ENCODE data around the gene ZNF226.
A peak's percentile ranks its signal among the peaks of the same experiment; 100 is the strongest.
"Not testable (repeated sequence)": the region's sequence is repeated elsewhere in the genome, so short reads cannot be mapped to it uniquely, and the experiment has no call there.

Gene ZNF226

GRCh38 chr19:44164673-44165512 is at the start of gene ZNF226:
Gene ZNF226, plus strand, starts transcription at chr19:44165100. Its CDS starts 4,981 bp downstream, at chr19:44170081.
- peak; percentile 100 for DNase-seq (ENCODE audit: low spot score)

GRCh38 chr19:44121162-44121561 is 43.7 kb upstream of the ZNF226 start:
- DNase-seq (ENCODE audit: low spot score), result not testable (repeated sequence)

GRCh38 chr19:44131955-44132354 is 32.9 kb upstream of the ZNF226 start:
- DNase-seq (ENCODE audit: low spot score), result no peak

- peak; percentile 90 for DNase-seq (ENCODE audit: low spot score)
Observed at GRCh38 chr19:44141191-44142058, 23.5 kb upstream of the ZNF226 start, which contains the start of gene ZNF234. Gene ZNF234, plus strand, starts transcription at chr19:44141554. Its CDS starts 3,079 bp downstream, at chr19:44144633.

DNA sequence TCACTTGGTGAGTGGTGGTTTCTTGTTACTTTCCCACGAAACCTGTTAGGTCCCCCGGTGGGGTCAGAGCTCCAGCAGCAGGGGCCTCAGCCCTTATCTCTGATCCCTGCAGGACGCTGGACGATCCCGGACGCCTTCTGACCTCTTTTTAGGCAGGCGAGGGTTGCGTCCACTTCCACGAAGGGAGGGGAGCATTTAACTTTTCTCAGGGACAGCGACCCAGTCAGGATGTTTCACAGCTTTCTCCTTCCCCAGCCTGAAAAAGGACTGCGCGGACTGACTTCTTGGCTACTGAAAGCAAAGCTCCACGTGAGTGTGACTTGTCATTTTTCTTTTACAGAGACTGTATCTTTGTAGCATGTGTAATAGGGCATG is 22.9 kb upstream of the ZNF226 start:
- DNase-seq (ENCODE audit: low spot score), result no peak

DNA sequence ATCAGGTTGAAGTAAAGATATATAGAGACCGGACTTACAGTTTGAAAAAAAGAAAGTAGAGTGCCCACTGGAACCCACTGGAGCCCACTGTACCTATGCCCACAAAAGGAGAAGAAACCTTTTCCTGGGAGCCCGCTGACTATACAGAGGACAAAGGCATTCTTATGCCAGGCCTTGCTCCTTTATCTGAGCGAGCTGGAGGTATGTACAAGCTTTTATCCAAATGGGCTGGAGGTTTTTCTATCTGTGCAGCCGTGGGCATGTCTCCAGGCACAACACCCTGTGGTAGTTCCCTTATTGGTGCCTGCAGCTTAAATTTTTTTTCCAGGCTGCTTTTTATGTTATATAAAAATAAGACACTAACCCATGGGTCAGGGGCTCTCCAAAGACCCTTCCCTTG is 15.1 kb upstream of the ZNF226 start:
- no peak for DNase-seq (ENCODE audit: low spot score)

DNA sequence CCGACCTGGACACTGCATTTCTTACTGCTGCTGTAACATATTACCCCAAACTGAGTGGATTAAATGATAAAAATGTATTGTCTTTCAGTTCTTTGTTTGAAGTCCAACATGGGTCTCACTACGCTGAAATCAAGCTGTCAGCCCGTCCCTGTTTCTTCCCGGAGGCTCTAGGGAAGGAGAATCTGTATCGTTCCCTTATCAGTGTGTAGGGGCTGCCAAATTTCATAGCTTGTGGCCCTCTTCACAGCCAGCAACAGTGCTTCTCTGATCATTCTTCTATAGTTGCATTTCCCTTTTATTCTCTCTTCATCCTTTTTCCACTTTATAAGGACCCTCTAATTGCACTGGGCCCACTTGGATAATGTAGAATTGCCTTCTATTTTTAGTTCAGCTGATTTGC is 13.4 kb upstream of the ZNF226 start:
- no peak for DNase-seq (ENCODE audit: low spot score)

DNA sequence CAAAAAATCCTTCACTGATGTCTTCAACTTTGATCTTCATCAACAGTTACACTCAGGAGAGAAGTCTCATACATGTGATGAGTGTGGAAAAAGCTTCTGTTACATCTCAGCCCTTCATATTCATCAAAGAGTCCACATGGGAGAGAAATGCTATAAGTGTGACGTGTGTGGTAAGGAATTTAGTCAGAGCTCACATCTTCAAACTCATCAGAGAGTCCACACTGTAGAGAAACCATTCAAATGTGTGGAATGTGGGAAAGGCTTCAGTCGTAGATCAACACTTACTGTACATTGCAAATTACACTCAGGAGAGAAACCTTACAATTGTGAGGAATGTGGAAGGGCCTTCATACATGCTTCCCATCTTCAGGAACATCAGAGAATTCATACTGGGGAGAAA is 8.4 kb upstream of the ZNF226 start:
- DNase-seq (ENCODE audit: low spot score), result no peak

DNA sequence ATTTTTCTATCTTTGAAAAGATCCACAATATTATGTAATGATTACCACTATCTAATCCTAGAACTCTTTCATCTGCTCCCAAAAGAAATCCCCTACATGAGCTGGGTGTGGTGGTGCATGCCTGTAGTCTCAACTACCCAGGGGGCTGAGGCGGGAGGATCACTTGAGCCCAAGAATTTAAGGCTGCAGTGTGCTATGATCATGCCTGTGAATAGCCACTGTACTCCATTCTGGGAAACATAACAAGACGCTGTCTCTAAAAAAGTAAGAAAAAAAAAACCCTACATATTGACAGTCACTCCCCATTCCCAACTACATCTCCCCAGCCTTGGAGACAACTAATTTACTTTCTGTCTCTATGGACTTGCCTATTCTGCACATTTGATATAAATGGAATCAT is 1.1 kb upstream of the ZNF226 start:
- DNase-seq (ENCODE audit: low spot score), result no peak

DNA sequence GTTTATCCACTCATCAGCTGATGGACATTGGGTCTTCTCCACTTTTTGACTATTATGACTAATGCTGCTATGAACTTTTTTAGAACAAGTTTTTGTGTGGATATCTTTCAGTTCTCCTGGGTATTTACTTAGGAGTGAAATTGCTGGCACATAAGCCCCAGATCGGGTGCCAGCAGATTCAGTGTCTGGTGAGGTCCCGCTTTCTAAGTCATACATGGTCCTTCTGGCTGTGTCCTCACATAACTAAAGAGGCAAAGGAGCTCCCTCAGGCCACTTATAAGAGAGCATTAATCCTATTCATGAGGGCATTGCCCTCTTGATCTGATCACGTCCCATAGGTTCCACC is 600 bp upstream of the ZNF226 start:
- no peak for DNase-seq (ENCODE audit: low spot score)

DNA sequence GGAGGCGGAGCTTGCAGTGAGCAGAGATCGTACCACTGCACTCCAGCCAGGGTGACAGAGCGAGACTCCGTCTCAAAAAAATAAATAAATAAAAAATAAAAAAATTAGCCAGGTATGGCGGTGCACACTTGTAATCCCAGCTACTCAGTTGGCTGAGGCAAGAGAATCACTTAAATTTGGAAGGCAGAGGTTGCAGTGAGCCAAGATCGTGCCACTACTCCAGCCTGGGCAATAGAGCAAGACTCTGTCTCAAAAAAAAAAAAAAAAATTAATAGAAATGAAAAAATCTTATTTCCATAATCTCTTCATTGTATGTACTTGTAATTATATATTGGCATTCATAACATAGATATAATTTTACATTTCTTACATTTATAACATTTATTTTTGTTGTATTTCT is 5.8 kb downstream of the ZNF226 start:
- not testable (repeated sequence) for DNase-seq (ENCODE audit: low spot score)

DNA sequence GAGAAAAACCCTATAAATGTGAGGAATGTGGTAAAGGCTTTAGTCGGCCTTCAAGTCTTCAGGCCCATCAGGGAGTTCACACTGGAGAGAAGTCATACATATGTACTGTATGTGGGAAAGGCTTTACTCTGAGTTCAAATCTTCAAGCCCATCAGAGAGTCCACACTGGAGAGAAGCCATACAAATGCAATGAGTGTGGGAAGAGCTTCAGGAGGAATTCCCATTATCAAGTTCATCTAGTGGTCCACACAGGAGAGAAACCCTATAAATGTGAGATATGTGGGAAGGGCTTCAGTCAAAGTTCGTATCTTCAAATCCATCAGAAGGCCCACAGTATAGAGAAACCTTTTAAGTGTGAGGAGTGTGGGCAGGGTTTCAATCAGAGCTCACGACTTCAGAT is 11.7 kb downstream of the ZNF226 start:
- no peak for DNase-seq (ENCODE audit: low spot score)

DNA sequence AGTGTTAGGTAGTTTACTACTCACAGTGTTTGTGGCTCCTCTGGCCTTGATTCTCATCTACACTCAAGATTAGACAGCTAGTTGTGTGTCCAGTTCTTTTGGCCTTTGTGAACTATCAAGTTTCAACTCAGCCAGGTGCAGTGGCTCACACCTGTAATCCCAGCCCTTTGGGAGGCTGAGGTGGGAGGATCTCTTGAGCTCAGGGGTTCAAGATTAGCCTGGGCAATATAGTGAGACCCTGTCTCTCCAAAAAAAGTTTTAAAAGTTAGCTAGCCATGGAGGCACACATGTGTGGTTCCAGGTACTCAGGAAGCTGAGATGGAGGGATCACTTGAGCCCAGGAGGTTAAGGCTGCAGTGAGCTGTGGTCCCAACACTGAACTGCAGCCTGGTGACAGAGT is 16.1 kb downstream of the ZNF226 start:
- DNase-seq (ENCODE audit: low spot score), result no peak

DNA sequence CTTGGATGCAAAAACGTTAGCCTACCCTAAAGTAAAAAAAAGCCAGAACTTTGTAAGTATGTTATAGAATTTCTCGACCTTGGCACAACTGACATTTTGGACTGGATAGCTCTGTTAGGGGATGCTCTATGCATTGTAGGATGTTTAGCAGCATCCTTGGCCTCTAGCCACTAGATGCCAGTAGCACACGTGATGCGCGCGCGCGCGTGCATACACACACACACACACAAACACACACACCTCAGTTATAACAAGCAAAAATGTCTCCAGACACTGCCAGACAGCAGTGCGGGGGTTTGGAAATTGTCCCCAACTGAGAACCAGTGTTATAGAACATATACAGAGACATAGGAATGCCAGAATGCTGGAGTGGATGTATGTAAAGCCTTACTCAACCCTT is 17.2 kb downstream of the ZNF226 start:
- DNase-seq (ENCODE audit: low spot score), result no peak

DNA sequence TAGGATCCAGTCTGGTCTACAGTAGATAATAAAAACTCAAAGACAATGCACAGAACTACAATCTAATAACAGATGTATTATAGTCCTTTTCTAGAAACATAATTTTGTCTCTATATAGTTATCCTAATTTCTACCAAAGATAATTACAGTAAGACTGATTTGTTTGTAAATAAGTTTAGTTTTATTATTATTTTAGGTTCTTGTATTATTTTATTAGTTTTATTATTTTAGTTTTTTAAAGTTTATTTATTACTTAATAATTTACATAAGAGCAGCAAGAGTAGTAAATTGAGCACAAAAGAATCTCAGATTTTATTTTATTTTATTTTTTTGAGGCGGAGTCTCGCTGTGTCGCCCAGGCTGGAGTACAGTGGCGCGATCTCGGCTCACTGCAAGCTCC is 25.1 kb downstream of the ZNF226 start:
- DNase-seq (ENCODE audit: low spot score), result no peak

DNA sequence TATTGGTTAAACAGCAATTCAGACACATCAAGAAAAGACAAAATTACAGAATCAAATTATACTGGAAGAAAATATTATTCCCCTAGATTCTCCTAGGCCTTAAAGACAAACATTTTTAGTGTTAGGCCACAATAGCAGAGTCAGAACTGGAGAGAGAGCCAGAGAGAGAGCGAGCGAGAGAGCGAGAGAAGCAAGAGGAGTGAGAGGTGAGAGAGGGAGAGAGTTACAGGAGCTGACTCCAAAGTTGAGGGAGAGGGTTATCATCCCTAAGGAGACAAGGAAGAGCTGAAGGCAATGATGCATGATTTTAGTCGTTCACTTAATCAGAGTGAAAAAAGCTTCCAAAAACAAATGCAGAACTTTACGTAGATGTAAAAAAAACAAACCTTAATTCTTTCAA is 27.2 kb downstream of the ZNF226 start:
- DNase-seq (ENCODE audit: low spot score), result no peak

DNA sequence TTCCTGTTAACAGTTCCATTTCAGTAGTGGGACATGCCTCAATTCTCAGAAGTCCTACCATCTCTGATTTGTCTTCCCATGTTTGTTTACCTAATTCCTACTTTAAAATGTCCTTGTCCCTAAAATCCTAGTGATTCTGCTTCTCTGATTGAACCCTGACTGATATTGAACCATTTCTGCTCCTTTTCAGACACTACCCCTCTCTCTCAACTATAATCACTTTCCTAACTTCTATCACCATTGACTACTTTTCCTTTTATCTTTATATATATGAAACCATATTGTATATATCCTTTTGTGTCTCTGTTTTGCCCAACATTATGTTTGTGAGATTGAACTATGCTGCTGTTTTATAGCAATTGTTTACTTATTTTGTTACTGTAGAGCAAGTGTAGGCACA is 31.9 kb downstream of the ZNF226 start:
- no peak for DNase-seq (ENCODE audit: low spot score)

GRCh38 chr19:44202470-44202869 is 37.6 kb downstream of the ZNF226 start:
- DNase-seq (ENCODE audit: low spot score), result no peak

GRCh38 chr19:44202974-44203373 is 38.1 kb downstream of the ZNF226 start:
- DNase-seq (ENCODE audit: low spot score), result no peak

DNA sequence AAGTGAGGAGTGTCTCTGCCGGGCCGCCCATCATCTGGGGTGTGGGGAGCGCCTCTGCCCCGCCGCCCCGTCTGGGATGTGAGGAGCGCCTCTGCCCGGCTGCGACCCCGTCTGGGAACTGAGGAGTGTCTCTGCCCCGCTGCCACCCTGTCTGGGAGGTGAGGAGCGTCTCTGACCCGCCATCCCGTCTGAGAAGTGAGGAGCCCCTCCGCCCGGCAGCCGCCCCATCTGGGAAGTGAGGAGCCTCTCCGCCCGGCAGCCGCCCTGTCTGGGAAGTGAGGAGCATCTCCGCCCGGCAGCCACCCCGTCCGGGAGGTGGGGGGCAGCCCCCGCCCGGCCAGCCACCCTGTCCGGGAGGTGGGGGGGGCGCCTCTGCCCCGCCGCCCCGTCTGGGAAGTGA is 39.0 kb downstream of the ZNF226 start:
- DNase-seq (ENCODE audit: low spot score), result not testable (repeated sequence)

GRCh38 chr19:44204772-44205171 is 39.9 kb downstream of the ZNF226 start:
- DNase-seq (ENCODE audit: low spot score), result no peak

DNA sequence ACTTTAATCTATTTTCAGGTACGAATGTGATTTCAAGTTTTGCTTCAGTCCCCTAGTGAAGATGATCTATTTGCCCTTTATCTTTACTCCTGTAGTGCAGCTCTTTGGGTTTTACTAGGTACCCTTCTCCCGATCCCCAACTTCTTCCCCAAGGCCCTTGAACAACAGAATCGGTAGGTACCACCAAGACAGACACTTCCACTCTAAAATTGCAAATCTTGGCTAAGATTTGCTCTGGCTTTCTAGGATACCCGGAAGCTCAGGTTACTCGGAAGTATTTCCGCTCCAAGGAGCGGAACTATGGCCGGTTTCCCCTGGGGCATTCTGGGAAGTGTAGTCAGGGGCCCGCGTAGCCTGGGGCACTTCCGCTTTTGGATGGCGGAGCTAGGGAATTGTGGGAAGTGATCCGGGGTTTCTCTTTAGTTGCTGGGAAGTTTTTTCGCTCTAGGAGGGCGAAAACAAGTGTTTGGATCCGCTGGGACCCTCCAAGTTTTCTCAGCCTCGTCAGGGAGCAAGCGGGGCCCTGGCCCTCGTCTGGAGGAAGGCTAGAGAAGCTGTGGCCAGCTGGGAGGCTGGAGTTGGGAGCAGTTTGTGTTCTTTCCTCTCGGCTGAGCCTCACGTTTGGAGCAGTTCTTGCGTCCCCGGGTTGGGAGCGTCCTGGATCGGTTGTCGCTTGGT is 42.4 kb downstream of the ZNF226 start:
- DNase-seq (ENCODE audit: low spot score), result peak; percentile 94
